Kasumi-1 (cell line): ENCODE data around the gene TTLL9.

Source experiments
- DNase-seq, 2 experiments: peaks; one replicate each; lab custom pipeline; 2025; lab: John Stamatoyannopoulos, UW

The TTLL9 gene

DNA sequence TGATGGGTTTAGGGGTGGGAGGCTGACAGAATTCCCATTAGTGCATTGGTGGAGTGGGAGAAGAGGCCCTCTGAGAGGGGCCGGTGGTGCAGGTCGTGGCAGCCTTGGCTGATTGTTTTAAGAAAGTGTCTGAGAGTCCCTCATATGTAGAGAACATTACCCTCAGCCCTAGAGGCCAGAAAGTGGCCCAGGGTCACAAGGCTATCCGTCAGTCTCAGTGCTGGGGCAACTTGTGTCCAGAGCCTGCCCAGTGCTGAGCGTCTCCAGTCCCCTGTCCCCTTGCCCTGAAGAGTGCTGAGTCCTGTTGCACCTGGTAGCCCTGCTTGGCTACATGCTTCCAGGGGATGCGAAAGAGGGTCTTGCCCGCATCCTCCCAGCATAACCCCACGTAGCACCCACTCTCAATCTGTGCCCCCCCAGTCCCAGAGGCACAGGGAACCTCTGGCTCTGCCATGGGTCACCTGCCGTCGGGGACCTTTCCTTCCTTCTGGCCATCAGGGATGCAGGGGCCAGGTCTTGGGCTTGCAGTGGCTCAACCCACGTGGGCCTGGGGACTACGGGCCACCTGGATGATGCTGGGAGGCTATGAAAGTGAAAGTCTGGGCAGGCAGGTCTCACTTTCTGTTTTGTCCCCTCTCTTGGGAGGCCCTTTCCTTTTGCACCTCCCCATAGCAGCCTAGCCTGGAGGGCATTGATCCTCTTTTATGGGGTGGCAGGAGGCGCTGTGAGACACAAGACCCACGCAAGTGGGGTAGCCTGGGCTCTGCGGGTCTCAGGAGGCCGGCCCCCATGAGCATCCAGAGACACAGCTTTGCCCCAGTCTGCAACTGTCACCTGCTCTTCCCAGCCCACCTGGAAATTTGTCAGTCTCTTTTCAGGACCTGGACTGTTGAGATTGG, 12.3 kb upstream of the TTLL9 start:
- no peak for DNase-seq

DNA sequence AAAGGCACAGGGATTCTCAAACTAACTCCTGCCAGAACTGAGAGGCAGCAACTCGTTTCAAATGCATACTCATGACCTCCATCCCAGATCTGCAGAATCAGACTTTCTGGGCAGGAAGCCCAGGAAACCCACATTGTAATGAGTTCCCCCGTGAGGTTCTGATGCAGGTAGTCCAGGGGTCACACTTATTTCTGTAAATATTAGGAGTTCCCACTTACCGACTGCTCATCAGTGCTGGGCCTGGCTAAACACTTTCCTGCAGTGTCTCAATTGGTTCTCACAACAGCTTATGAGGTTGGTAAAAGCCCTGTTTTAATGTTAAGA, 11.7 kb upstream of the TTLL9 start:
- DNase-seq, result no peak

DNA sequence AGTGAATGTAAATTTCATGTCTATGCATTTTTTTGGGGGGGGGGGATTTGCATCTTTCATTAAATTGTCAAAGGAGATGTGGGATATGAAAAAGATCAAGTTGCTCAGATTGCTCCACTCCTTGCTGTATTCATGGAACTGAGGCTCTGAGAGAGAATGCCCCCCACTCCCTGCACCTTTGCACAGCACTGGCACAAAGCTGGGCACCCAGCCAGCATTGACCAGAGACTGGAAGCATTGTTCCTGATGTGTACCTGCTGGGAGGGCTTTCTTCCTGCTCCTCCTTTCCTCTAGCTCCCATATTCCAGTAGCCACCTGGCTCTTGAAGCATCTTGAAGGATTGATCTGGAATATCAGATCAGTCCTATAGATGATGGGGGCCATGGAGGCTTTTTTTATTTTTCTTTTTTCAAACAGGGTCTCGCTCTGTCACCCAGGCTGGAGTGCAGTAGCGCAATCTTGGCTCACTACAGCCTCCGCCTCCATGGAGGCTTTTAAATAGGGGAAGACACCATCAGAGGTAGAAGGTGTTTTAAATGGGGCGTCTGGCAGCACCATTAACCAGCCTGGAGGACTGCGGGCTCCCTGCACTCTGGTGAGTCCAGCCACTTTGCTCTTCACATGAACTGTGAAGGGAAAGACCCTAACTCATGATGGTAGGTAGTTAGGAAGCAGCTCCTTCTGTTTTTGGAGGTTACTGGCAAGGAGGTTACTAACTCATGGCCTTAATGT, 11.0 kb upstream of the TTLL9 start:
- no peak for DNase-seq

DNA sequence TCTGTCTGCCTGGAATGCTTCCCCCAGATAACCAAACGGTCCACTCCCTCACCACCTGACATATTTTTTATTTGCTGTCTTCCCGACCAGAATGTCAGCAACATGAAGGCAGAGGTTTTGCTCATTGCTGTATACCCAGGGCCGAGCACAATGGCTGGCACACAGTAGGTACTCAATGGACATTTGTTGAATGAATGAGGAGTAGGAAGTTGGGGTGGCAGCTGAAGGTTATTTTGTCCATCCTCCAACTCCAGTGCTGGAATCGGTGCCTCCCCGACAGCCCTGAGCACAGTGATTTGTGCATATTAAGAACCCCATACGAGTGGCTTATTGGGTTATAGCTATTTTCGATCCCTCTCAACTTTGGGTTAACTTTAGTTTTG, 10.4 kb upstream of the TTLL9 start:
- DNase-seq, result no peak

DNA sequence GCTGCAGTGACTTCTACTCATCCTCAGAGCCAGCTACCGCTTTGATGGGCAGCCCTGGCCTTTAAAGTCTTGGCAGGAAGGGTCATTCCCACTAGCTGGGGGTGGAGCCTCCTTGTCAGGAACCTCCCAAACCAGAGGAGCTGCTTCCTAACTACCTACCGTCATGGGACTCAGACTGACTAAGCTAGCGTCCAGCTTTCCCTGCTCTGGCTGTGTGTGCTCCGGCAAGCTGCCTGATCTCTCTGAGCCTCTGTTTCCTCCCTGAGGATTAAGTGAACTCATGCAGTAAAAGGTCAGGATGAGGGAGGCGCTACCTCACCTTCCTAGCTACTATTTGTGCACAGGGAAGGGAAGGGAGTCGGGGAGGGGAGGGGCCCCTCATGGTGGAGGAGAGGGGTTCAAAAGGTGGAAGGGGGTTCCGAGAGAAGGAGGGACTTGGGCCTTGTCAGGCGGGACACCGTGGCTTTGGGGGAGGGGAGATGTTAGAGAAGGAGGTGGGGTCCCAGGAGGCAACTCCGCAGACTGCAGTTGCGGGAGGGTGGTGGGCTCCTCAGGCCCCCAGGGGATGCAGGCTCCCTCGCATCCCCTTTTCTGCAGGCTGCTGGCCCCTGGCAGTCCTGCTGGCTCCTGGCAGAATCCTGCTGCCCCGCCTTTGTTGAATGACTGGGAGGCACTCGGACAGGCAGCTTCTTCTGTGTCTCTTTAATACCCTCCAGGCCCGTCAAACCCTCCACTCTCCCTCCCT, 9.9 kb upstream of the TTLL9 start:
- DNase-seq, result no peak

DNA sequence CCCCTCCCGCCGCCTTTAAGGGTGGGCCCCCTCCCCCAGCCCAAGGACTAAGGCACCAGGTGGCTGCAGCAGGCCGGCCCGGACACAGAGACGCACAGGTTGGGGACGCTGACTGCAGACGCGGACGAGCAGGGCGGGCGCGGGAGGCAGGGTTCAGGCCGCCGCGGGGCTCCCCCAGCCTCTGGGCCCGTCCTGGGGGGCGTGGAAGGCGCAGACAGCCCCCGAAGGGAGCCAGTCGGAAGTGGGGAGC, 9.4 kb upstream of the TTLL9 start:
- no peak for DNase-seq

DNA sequence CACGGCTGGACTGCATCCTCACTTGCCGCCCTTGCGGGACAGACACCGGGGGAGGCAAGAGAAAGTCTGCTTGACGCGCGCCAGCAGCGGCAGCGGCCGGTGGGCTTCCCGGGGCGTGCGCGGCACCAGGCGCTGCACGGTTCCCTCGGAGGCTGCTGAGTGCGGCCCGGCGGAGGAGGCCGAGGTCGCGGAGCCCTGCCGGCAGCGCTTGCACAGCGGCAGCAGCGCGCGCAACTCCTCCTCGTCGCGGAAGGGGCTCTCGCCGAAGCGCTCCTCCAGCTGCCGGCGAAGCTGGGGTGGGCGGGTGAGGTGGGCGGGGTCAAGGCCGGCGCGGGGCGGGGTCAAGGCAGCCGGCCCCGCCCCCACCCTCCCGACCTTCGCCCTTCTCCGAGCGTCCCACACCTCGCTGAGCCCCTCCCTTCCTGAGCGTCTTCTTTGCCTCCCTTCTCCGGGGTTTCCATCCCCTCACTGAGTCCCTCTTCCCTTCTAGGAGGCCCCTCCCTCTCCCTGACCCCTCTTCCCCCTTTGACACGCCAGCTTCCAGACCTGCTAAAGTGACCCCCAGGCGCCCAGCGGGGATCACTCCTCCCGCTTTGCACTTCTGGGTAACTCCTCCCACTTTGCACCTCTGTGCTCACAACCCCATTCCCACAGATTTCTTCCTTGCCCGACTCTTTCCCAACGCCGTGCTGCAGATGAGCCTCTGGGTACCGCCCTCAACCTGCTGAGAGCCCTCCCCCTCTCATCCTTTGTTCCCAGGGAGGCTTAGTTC, 8.9 kb upstream of the TTLL9 start:
- DNase-seq, result peak; percentile 54 to 67

DNA sequence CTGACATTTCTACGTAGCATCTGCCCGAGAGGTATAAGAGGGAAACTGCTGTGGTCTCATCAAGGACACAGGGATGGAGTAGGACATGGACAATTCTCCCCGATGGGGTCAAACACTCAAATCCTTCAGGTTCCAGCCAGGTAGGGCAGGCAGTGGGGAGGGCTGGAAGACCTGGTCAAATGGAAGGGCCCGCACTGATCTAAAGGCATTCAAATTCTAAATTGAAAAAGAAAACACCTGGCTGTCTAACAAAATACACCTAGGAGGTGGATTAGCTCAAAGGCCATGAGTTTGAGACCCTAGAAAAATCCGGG, 8.3 kb upstream of the TTLL9 start:
- DNase-seq, result no peak

DNA sequence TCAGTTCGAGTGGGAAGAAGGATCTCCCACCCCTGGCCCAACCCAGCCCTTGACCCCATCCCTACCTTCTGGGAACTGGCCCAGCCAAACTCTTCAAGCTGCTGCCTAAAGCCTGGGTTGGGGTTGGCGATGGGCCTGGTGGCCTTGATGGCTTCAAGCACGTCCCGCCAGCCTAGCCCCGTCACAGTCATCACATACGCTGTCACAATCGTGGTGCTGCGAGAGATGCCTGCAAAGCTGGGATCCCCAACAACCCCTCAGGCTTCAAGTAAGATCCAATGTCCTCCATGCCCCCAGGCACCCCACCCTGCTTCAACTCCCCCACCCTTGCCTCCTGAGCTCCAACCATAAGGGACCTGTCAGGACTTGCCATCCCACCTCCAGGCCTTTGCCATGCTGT, 7.9 kb upstream of the TTLL9 start:
- DNase-seq, result no peak

DNA sequence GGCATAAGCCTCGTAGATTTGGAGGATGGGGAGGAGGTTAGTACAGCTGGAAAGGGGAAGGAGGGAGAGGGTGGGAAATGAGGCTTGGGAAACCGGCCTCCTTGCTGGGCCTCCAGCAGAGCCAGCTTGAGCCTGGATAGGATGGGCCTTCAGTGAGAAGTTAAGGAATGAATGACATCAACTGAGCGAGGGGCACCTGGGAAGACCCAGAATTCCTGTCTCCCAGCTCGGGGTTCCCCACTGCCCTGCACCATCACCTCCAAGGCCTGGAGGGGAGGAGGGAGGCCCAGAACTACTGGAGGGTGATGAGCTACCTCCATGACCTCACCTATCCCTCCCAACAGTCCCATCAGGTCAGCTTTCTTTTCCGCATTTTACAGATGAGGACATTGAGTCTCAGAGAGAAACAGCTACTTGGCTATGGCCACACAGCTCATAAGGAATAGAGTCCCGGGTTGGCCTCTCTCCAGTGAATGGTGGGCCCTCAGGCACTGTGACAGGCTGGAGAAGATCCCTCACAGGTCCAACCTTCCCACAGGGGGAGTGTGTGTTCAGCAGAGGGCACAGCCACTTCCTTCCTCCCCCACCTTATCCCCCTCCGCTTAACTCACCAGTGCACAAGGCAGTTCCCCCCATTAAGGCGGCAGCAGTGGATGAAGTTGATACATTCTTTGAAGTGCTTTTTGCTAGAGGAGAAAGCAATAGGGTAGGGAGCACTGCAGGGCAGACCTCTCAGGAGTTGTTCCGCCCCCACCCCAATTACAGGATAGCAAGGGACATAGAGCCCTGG, 6.9 kb upstream of the TTLL9 start:
- DNase-seq, result no peak

DNA sequence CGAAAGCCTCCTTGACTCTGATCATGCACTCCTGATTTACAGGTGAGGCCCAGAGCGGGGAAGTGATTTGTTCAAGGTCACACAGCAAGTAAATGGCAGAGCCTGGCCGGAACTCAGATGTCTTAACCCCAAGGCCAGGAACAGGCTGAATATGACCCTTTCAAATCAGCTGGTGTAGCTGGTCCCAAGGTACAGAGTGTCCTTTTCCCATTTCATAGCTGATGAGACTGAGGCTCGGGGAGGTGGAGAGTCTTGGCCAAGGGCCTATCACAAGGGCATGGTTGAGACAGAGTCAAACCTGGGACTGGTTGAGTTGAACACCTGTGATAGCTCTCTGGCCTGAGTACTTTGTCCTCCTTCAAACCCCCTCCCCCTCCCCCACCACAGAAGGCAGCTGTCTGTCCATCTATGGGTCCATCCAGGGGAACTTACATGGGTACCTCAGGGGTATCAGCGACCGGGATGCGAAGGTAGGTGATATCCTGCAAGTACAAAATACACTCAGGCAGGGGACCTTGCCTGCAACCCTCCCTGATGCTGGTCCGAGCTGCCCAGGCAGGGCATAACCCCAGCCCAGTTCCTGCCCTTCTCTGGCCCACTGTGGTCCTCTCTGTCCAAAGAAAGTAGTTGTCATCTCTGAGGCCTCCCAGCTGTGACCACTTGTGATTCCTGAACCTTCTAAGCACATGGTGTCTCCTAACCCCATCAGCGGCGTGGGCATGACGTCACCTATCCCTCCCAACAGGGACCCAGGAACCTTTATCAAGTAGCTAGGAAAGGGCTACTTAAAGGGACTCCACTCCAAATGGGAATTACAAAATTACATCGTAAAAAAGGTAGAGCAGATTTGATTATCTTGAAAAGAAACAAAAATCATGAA, 5.7 kb upstream of the TTLL9 start:
- DNase-seq, result no peak

DNA sequence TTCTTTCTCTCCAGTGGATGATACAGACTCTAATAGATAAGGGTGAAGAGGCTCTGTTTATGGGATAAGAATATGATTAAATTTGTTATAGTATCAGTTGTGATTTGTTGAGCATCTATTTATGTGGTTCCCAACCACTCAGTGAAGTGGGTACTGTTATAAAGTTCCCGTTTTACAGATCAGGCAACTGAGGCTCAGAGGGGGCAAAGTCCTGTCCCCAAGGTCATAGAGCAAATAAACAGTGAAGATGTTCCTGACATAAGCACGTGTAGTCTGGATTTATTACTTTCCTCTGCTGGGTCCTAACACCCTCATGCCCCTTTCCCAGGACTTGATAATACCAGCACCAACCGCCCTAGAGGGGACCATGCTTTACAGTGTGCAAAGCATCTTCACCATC, 4.2 kb upstream of the TTLL9 start:
- DNase-seq, result no peak

DNA sequence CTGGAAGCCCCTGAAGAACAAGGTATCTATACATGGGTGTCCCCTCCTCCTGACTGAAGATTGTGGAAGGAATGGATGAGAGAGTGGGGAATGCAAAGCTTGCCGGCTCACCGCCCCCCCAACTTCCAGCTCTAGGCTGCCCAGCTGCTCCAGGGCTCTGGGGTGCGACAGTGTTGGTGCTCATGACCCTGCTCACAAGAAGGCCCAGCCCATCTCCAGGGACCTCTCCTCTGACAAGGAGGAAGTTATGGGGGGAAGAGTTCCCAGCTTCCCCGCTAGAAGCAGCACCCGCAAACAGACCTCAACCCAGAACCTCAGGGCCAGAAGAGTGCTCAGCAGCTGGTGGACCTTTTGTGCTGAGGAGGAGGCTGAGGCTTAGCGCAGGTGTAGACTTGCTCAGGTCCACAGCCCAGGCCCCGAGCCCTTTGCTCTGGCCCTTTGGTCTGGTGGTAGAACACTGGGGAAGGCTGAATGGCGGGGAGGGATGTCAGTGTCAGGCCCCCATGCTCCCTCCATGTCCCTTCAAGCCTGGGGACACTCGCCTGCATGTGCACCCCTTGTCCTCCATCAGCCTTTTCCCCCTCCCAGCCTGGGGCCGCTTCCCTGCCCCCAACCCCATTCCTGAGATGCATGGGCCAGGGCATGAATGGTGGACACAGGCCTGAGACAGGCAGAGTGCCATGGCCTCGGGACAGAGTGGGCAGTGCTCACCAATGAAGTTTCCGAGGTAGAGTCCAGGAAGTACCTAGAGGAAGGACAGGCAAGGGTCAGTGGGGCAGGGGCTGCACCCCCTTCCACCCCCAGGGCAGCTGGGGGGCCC, 1.4 kb upstream of the TTLL9 start:
- DNase-seq, result no peak

DNA sequence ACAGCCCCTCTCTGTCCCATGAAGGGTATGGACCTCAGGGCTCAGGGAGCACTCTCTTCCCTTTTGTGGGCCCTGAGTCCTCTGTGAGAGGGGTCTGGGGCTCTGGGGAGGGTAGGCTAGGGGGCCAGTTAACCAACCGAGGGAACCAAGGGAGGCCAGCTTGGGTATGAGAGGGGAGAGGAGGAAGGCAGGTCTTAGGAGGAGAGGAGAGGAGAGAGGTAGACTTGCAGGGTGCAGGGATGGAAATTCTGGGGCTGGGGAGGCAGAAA, 827 bp upstream of the TTLL9 start:
- DNase-seq, result no peak

DNA sequence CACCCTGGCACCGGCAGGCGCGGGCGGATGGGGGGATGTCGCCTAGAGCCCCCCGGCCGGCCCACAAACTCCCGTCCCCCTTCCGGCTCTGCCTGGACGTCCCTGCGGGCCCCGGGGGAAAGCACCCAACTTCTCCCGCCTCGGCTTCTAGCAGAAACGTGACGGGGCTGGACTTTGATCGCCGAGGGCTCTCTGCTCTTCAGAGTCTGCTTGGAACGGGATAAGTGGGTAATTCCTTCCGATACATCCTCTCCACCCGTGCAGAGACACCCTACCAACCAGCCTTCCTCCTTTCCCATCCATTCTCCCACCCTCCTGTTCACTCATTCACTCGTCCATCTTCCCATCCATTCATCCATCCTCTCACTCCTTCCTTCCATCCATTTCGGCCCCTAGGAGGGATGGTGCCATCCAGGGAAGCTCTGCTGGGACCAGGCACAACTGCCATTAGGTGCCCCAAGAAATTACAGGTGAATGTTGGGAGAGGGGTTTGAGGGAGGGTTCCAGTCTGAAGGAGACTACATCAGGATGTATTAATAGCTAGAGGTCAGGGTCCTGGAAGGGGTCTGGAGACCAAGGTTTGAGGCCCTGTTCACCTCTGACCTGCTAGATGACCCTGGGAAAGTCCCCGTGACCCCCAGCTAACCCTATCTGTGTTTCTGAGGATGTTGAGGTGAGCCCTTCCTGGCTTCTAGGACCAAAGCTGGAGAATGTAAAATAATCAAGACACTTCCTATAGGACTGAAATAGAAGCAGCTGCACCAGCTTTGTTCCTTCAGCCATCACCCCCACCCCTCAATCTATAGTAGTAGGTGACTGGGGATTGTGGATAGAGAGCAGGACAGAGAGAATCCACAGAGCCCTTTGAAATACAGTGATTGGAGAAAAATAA, 538 bp downstream of the TTLL9 start:
- no peak for DNase-seq

DNA sequence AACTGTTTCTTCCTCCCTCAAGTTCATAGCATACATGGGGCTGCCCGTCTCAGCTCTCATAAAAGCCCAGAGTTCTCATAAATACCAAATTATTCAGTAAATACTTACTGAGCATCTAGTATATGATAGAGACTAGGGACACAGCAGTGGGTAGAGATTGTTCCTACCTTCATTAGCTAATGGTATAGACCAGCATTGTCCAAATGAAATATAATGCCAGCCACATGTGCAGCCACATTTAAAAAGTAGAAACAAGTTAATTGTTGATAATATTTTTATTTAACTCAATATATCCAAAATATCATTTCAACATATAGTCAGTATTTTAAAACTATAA, 1.2 kb downstream of the TTLL9 start:
- no peak for DNase-seq

DNA sequence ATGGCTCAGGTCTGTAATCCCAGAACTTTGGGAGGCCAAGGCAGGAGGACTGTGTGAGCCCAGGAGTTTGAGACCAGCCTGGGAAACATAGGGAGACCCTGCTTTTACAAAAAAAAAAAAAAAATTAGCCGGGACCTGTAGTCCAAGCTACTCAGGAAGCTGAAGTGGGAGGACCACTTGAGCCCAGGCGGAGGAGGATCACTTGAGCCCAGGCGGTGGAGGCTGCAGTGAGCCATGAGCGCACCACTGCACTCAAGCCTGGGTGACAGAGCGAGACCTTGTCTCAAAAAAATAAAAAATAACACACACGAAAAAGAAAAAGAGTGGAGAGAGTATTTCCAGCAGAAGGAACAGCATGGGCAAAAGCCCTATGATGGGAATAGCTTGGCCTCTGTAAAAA, 2.0 kb downstream of the TTLL9 start:
- no peak for DNase-seq

DNA sequence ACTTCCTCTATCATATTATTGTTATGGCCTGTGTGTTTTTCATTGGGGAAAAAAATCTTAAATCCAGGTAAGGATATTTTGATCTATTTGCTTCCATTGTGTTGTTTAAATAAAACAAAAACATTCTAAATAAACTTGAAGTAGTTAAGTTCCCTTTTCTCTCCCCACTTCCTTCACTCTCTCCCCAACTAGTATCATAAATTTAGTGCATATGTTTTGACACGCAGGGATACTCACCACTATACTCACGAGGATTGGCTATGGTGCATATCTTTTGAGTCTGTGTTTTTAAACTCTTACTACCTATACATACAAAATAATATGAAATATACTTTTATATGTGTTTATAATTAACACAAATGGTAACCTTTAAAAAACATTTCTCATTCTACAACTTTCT, 5.2 kb downstream of the TTLL9 start:
- no peak for DNase-seq

DNA sequence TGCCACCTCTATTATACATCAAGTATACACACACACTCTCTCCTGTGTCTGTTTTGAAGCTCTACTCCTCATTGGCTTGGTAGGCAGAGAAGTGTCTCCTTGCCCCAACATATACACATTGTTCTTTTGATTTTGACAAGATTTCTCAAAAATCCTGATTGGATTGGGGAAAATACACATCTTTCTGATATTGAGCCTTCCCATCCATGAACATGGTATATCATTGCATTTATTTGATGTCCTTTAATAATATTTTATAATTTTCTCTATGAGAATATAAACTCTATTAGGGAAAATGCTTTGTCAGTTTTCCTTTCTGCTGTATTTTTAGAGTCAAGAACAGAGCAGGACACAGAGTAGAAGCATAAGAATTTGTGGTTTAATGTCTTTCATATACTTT, 7.2 kb downstream of the TTLL9 start:
- no peak for DNase-seq
